ENCODE measurements around the gene ARFGAP2.

DNA sequence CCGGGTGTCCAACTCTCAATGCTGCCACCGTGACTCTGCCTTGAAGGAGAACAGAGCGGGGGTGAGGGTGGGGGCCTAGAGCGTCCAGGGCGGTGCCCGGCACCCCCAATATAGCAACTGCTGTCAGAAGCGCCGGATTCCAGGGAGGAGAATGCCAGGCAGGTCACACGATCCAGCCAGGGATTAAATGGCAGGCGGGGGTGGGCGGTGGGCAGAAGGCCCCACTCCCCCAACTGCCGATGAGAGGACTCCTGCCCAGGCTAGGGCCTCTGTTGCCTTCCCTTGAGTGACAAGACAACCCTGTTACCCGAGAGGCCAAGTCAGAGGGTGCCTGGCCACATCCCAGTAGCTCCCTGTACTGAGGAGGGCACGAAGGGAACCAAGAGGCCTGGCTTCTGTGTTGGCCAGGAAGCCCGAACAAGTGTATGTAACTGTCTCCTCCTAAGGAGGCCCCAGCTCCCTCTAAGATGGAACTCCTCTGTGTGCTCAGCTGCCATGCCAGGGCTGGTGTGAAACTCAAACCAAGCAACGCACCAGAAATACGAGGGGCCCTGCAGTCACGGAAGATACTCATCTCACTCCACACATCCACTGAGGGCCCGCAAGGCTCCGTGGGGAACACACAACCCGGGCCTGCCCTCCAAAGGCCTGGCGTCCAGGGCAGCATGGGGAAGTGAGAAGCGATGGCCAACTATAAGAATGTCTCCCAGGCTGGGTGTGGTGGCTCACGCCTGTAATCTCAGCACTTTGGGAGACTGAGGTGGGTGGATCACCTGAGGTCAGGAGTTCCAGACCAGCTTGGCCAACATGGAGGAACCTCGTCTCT, 6.6 kb upstream of the ARFGAP2 start:
- no peak for TF ChIP-seq MXI1 (IDR thresholded peaks at IDR 0.05; ENCODE audit: low read depth, low read length)
- TF ChIP-seq, protein P1, sequence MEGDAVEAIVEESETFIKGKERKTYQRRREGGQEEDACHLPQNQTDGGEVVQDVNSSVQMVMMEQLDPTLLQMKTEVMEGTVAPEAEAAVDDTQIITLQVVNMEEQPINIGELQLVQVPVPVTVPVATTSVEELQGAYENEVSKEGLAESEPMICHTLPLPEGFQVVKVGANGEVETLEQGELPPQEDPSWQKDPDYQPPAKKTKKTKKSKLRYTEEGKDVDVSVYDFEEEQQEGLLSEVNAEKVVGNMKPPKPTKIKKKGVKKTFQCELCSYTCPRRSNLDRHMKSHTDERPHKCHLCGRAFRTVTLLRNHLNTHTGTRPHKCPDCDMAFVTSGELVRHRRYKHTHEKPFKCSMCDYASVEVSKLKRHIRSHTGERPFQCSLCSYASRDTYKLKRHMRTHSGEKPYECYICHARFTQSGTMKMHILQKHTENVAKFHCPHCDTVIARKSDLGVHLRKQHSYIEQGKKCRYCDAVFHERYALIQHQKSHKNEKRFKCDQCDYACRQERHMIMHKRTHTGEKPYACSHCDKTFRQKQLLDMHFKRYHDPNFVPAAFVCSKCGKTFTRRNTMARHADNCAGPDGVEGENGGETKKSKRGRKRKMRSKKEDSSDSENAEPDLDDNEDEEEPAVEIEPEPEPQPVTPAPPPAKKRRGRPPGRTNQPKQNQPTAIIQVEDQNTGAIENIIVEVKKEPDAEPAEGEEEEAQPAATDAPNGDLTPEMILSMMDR (IDR thresholded peaks at IDR 0.05): no peak
- no peak for TF ChIP-seq CHD2 (IDR thresholded peaks at IDR 0.05; ENCODE audit: low read length, partially characterized antibody)
- TF ChIP-seq POLR2AphosphoS5 (IDR thresholded peaks at IDR 0.05; ENCODE audit: low read depth, low read length): no peak
- TF ChIP-seq EP300 (IDR thresholded peaks at IDR 0.05; ENCODE audit: borderline replicate concordance in 1 of 2, low read depth in 1 of 2, low read length in 1 of 2): no peak
- TF ChIP-seq RFX5 (IDR thresholded peaks at IDR 0.05; ENCODE audit: low read length): no peak
- TF ChIP-seq ELF1 (IDR thresholded peaks at IDR 0.05): no peak
- TF ChIP-seq TAF1 (IDR thresholded peaks at IDR 0.05; ENCODE audit: borderline replicate concordance, low read depth, low read length): no peak

Measured in SK-N-SH (cell line).